GM12872 (cell line): ENCODE results near the gene TMEM120A.

Source experiments
- TF ChIP-seq, protein P1 (sequence below): IDR thresholded peaks from 3 replicates; pipeline ENCODE4 v1.5.1; 2011; ENCODE audit warnings: low read depth, mild to moderate bottlenecking, low read length, moderate library complexity; ENCODE audit not compliant: insufficient read depth

The TMEM120A gene

DNA sequence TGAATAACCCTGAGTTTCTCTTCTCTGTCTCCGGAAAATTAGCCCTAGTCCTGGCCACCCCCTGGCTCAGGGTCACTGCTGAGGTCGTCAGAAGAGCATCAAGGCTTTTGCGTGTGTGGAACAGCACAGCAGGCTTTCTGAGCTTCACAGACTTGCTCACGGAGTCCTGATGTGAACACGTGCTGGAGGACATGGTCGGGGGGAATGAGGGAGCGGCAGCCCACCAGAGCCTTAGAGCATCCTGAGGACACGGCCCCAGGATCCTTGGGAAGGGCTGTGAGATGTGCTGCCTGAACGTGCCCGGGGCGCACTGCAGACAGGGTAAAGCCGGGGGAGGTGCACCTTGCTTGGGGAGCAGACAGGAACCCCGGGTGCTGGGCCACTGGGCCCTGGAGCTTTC, 28.8 kb downstream of the TMEM120A start:
- TF ChIP-seq, protein P1, sequence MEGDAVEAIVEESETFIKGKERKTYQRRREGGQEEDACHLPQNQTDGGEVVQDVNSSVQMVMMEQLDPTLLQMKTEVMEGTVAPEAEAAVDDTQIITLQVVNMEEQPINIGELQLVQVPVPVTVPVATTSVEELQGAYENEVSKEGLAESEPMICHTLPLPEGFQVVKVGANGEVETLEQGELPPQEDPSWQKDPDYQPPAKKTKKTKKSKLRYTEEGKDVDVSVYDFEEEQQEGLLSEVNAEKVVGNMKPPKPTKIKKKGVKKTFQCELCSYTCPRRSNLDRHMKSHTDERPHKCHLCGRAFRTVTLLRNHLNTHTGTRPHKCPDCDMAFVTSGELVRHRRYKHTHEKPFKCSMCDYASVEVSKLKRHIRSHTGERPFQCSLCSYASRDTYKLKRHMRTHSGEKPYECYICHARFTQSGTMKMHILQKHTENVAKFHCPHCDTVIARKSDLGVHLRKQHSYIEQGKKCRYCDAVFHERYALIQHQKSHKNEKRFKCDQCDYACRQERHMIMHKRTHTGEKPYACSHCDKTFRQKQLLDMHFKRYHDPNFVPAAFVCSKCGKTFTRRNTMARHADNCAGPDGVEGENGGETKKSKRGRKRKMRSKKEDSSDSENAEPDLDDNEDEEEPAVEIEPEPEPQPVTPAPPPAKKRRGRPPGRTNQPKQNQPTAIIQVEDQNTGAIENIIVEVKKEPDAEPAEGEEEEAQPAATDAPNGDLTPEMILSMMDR, result no peak

DNA sequence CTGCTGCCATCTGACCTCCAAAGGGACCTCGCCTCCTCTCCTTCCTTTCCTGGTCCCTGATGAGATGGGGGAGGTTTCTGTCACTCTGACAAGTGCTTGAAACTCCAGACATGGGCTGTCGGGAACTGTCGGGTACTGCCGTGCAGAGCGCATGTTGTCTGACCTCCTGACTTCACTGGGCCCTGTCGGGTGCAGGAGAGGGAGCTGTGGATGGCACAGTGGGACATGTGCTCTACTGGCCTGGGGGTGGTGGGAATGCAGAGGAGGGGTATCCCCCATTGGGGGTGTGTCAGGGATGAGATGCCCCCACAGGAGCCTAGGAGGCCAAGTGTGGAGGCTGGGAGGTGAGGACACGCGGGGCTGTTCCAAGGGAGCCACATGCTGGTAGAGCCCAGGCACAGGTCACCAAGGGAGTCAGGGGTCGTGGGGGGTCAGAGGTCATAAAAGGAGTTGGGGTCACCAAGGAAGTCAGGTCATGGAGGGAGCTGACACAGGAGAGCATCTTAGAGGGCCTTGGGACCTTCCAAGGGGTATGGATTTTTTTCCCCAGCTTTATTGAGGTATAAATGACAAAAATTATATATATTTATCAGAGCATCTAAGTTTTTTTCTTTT, 30.9 kb downstream of the TMEM120A start:
- TF ChIP-seq, protein P1, result no peak

DNA sequence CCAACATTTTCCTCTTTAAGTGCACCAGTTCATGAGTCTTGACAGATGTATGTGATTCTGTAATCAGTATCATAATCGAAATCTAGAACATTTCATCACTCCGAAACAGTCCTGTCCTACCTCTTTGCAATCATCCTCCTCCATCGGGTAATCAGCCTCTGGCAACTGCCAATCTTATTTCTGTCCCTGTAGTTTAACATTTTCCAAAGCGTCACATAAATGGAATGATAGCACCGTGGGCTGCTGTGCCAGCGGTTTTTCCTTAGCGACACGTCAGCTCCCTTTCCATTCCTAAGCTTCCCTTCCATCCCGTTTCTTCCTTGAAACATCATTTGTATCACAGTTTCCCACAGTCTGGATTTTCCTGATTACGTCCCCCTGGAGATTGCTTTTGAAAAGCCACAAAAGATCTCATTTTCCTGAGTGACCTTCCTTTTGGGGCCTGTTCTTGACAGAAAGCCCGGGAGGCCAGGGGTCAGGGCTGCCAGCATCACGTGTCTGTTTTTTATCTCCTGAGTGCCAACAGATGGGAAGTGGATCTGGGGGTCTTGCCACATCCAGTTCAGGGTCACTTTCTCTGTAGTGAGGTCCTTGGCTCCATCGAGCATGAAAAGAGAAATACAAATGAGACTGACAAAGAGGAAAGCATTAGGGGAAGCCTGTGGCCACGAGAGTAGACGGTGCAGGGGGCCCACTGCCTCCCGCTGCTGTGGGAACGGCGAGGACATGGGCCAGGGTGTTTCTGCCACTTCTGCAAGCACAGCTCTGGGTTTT, 31.6 kb downstream of the TMEM120A start:
- TF ChIP-seq, protein P1, result no peak

DNA sequence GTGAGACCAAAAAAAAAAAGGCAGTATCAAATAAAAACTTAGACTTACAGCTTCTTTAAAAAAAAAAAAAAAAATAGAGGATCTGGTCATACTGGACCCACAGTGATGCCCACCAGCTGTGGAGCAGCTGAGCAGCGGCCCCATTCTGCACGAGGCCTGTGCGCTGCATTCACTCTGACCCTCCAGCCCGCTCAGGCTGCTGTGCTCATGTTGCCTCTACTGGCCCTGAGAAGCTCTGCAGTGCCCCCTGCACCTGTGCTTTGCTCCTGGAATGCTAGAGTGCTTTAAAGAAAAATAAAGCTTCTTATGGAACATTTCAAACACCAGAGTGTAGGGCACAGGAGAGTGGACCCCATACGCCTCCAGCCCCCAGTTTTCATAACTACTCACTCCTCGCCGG, 33.2 kb downstream of the TMEM120A start:
- TF ChIP-seq, protein P1, result no peak

DNA sequence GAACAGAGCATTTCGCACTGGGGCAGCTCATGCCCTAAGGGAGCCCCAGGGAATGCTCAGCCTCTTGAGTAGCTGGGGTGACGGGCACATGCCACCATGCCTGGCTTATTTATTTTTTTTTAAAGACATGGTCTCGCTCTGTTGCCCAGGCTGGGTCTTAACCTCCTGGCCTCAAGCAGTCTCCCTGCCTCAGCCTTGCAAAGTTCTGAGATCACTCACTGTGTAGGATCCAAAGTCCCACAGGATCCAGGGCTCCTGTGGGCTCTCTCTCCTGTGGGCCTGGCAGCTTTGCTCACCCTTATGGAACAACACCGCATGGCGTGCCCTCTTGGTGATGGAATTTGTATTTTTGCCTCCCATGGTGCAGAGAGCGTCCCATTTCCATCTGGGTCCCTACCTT, 34.0 kb downstream of the TMEM120A start:
- TF ChIP-seq, protein P1, result no peak

DNA sequence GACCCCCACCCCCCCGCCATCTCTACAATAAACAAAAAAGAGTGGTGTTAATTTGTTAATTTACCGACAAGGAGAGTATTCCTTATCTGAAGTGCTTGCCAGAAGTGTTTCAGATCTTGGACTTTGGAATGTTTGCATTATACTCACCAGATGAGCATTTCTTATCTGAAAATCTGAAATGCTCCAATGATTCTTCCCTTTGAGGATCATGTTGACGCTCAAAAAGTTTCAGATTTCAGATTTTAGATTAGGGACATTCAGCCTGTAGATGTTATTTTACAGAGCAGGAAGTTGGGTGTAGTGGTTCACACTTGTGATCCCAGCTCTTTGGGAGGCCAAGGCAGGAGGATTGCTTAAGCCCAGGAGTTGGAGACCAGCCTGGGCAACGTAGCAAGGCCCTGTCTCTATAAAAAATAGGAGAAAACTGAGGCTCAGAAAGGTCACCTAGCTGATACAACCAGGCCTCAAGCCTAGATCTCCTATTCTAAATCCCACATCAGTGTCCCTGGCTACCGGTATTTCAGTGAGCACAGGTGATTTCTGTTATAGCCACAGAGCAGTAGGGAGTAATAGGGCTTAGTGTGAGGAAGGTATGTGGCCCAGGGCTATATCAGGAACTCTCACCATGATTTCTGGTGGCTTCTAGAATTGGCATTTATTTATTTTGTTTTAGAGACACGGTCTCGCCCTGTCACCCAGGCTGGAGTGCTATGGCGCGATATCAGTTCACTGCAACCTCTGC, 35.4 kb downstream of the TMEM120A start:
- TF ChIP-seq, protein P1, result no peak

DNA sequence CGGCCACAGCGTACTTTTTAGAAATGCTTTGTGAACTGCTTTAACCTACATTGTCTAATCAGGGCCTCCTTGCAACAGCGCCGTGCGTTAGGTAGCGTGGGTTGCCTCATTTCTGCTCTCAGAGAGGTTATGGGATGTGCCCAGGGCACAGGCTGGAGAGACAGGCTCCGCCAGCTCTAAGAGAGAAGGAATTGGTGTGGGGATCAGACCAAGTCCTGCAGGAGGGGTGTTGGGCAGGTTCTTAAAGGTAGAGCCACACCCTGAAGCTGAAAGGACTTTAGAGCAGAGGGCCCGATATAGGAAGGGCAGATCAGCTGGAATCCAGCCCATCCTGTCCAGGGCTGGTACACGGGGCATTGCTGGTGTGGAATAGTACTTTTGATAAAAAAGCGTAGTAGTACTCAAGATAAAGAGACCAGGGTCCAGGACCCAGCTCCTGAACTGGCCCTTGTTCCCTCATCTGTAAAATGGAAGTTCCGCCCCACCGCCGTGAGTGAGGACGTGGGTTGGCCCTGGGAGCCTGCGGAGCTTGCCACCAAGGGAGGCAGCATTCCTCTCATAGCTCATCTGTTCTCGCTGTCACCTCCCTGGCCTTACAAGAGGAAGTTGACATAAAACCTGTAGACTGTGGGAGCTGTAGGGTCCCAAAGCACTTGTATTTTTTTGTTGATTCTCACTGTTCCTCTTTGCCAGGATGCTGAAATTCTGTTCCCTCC, 37.2 kb downstream of the TMEM120A start:
- TF ChIP-seq, protein P1, result no peak
